ENCODE data around the gene C8G. TPM values are rescaled to one million over a fixed set of nuclear protein-coding genes. Genes with fewer than 3 reads are reported as not detected.

C8G gene
- total RNA-seq, 4 donors from 2014 or later, result 4.3 to 7.9 (median 6.4) TPM; not detected in 1

DNA sequence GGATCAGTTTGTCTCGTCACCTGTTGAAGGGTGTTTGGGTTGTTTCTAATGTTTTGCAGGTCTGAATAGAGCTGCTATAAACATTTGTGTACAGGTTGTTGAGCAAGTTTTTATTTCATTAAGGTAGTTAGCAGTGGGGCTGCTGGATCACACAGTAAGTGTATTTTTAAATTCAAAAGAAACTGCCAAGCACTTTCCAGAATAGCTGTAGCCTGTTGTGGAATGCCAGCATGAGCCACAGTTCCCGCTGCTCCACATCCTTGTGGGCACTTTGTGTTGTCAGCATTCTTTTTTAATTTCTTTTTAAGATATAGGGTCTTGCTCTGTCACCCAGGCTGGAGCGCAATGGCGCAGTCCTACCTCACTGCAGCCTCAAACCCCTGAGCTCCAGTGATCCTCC is 15.0 kb upstream of the C8G start:
- no peak for DNase-seq
- intact Hi-C loops (cut with DNase I; ENCODE audit: low total_unique reads) (no loop called here), in situ Hi-C loops (cut with MboI; ENCODE audit: low pct_ligation_motif_present in 1 of 4, low pct_unique_long_range_greater_than_20kb in 1 of 4, low sequenced_read_pairs in 3 of 4) (no loop called here)
- no peak overlapping the region for H3K4me3 ChIP-seq
- H3K9me3 ChIP-seq, result no peaks in the 10 kb centered on the region
- H3K27me3 ChIP-seq, result no peaks in the 10 kb centered on the region
- H3K27ac ChIP-seq, result no peak overlapping the region
- no peaks in the 10 kb centered on the region for H3K36me3 ChIP-seq
- 94 to 97% methylated on average over 3 to 4 of the region's 4 CpGs for WGBS, 2 donors (ENCODE audit: low coverage in 1 of 2)
- no peak for TF ChIP-seq POLR2A (IDR thresholded peaks at IDR 0.05)
- TF ChIP-seq, protein P1, sequence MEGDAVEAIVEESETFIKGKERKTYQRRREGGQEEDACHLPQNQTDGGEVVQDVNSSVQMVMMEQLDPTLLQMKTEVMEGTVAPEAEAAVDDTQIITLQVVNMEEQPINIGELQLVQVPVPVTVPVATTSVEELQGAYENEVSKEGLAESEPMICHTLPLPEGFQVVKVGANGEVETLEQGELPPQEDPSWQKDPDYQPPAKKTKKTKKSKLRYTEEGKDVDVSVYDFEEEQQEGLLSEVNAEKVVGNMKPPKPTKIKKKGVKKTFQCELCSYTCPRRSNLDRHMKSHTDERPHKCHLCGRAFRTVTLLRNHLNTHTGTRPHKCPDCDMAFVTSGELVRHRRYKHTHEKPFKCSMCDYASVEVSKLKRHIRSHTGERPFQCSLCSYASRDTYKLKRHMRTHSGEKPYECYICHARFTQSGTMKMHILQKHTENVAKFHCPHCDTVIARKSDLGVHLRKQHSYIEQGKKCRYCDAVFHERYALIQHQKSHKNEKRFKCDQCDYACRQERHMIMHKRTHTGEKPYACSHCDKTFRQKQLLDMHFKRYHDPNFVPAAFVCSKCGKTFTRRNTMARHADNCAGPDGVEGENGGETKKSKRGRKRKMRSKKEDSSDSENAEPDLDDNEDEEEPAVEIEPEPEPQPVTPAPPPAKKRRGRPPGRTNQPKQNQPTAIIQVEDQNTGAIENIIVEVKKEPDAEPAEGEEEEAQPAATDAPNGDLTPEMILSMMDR (IDR thresholded peaks at IDR 0.05), result no peak
- TF ChIP-seq EP300 (IDR thresholded peaks at IDR 0.05; ENCODE audit: low read depth), result no peak
- no peak for TF ChIP-seq POLR2AphosphoS5 (IDR thresholded peaks at IDR 0.05)
- H3K4me1 ChIP-seq, result peaks cover 0 to 9% (median 0%) of the 10 kb centered on the region in 4 donors

- Histone ChIP-seq H3K27ac (peak overlapping the region in 2 of 4 donors; percentile 10 to 23), H3K4me1 (peaks cover 0 to 9% (median 0%) of the 10 kb centered on the region in 4 donors), H3K36me3 (no peaks in the 10 kb centered on the region), H3K27me3 (no peaks in the 10 kb centered on the region), H3K9me3 (no peaks in the 10 kb centered on the region), H3K4me3 (no peak overlapping the region)
- TF ChIP-seq EP300 (IDR thresholded peaks at IDR 0.05; ENCODE audit: low read depth), result no peak
- TF ChIP-seq POLR2AphosphoS5 (IDR thresholded peaks at IDR 0.05), result no peak
- TF ChIP-seq POLR2A (IDR thresholded peaks at IDR 0.05), result no peak
- TF ChIP-seq, protein P1 (IDR thresholded peaks at IDR 0.05), result no peak
- in situ Hi-C loops (cut with MboI; ENCODE audit: low pct_ligation_motif_present in 1 of 4, low pct_unique_long_range_greater_than_20kb in 1 of 4, low sequenced_read_pairs in 3 of 4) (no loop called here), intact Hi-C loops (cut with DNase I; ENCODE audit: low total_unique reads) (no loop called here)
- WGBS, 2 donors (ENCODE audit: low coverage in 1 of 2), result 91% methylated on average over 2 of the region's 2 CpGs; no CpG with 5 or more reads in 1 of the 2 donors
- DNase-seq, result no peak
Observed at GRCh38 chr9:136931611-136932130, 13.4 kb upstream of the C8G start.

DNA sequence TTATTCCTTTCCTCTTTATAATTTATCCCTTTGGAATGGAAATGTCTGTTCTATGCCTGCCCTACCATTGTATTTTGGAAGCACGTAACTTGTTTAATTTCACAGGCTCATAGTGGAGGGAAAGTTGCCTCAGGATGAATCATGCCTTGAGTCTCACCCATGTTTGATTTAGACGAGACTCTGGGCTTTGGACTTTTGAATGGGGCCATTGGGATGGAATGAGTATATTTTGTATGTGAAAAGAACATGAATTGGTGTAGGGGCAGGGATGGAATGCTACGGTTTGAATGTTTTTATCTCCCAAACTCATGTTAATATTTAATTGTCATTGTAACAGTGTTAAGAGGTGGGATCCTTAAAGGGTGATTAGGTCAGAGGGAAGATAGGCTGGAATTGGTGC is 10.8 kb upstream of the C8G start:
- 78 to 82% methylated on average over 3 of the region's 3 CpGs for WGBS, 2 donors (ENCODE audit: low coverage in 1 of 2)
- in situ Hi-C loops (cut with MboI; ENCODE audit: low pct_ligation_motif_present in 1 of 4, low pct_unique_long_range_greater_than_20kb in 1 of 4, low sequenced_read_pairs in 3 of 4), result no loop called here

DNA sequence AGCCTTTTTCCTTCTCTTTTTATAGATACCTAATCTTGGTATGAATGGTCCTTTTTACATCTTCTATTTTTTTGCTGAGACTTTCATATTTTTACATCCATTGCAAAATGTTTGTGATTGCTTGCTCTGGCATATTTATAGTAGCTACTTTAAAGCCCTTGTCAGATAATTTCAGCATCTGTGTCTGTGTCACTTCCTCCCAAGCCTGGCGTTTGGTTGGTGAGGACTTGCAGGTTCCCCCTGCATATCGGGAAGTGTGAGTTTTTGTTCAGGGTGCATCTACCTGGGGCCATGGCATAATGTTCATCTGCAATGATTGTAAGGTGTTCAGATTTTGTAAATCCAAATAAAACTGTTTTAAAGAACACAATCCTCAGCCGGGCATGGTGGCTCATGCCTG is 9.4 kb upstream of the C8G start:
- H3K27me3 ChIP-seq, result no peaks in the 10 kb centered on the region
- intact Hi-C loops (cut with DNase I; ENCODE audit: low total_unique reads) (no loop called here), in situ Hi-C loops (cut with MboI; ENCODE audit: low pct_ligation_motif_present in 1 of 4, low pct_unique_long_range_greater_than_20kb in 1 of 4, low sequenced_read_pairs in 3 of 4) (no loop called here)
- no peak for DNase-seq
- H3K27ac ChIP-seq, result no peak overlapping the region
- no peak overlapping the region for H3K4me3 ChIP-seq
- no peaks in the 10 kb centered on the region for H3K9me3 ChIP-seq
- H3K4me1 ChIP-seq, result peaks cover 0 to 9% (median 0%) of the 10 kb centered on the region in 4 donors
- TF ChIP-seq POLR2AphosphoS5 (IDR thresholded peaks at IDR 0.05), result no peak
- TF ChIP-seq, protein P1 (IDR thresholded peaks at IDR 0.05), result no peak
- TF ChIP-seq EP300 (IDR thresholded peaks at IDR 0.05; ENCODE audit: low read depth), result no peak
- TF ChIP-seq POLR2A (IDR thresholded peaks at IDR 0.05), result no peak
- peaks cover 0 to 7% (median 3%) of the 10 kb centered on the region in 4 donors for H3K36me3 ChIP-seq
- 82 to 88% methylated on average over 2 to 3 of the region's 3 CpGs for WGBS, 2 donors (ENCODE audit: low coverage in 1 of 2)

More for the DNA sequence above, 10.8 kb upstream of the C8G start:
- Histone ChIP-seq H3K9me3 (no peaks in the 10 kb centered on the region), H3K27ac (no peak overlapping the region), H3K36me3 (no peaks in the 10 kb centered on the region), H3K4me3 (no peak overlapping the region), H3K4me1 (peaks cover 0 to 9% (median 0%) of the 10 kb centered on the region in 4 donors), H3K27me3 (no peaks in the 10 kb centered on the region)
- DNase-seq, result no peak
- TF ChIP-seq POLR2AphosphoS5 (IDR thresholded peaks at IDR 0.05) (no peak), EP300 (IDR thresholded peaks at IDR 0.05; ENCODE audit: low read depth) (no peak)
- TF ChIP-seq, protein P1 (IDR thresholded peaks at IDR 0.05), result no peak
- intact Hi-C loops (cut with DNase I; ENCODE audit: low total_unique reads), result no loop called here

Data from transverse colon (tissue), 4 donors.